ENCODE results near the gene CHST6.
A peak's percentile ranks its signal among the peaks of the same experiment; 100 is the strongest.

The CHST6 gene

DNA sequence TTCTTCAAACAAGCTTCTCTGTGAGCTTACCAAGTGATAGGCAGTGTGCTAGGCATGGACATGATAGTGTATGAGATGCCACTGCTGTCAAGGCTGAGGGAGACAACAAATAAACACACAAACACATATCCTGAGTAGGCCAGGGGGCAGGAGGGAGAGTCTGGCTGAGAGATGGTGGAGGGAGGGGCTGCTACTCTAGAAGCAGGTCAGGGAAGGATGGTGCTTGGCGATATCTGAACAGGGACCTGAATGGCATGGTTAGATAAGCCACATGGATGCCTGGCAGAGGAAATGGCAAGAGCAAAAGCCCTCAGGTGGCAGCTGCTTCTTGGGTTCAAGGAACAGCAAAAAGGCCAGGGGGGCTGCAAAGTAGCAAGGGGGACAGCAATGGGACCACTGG, 8.6 kb upstream of the CHST6 start:
- no peak for DNase-seq

DNA sequence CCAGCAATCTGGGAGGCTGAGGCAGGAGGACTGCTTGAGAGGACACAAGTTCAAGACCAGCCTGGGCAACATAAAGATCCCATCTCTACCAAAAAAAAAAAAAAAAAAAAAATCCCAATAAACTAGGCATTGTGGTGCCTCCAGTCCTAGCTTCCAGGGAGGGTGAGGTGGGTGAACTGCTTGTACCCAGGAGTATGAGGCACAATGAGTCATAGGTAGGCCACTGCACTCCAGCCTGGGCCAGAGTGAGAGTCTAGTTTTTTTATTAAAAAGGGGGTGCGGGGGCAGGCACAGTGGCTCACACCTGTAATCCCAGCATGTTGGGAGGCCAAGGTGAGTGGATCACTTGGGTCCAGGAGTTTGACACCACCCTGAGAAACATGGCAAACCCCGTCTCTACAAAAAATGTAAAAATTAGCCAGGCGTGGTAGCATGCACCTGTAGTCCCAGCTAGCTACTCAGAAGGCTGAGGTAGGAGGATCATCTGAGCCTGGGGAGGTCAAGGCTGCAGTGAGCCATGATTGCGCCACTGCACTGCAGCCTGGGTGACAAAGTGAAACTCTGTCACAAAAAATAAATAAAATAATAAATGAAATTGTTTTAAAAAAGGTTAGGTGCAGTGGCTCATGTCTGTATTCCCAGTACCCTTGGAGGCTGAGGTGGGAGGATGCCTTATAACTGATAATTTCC, 7.8 kb upstream of the CHST6 start:
- no peak for DNase-seq

- DNase-seq = peak in 28 of 58 donors; percentile 2 to 54 (median 18)
Measured at GRCh38 chr16:75501820-75502219, 6.6 kb upstream of the CHST6 start.

DNA sequence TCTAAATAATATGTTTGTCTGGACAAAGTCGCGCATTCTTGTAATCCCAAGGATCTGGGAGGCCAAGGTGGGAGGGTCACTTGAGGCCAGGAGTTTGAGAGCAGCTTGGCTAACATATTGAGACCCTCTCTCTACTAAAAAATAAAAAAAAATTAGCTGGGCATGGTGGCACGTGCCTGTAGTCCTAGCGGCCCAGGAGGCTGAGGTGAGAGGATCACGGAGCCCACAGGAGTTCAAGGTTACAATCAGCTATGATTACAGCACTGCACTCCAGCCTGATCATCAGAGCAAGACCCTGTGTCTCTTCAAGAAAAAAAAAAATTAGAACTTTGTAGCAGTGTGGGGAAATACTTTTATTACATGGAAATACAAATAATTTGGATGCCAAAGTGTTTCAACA, 6.1 kb upstream of the CHST6 start:
- no peak for DNase-seq

GRCh38 chr16:75498605-75499322, 3.5 kb upstream of the CHST6 start:
- DNase-seq = peak in 52 of 58 donors; percentile 6 to 97 (median 57)

DNA sequence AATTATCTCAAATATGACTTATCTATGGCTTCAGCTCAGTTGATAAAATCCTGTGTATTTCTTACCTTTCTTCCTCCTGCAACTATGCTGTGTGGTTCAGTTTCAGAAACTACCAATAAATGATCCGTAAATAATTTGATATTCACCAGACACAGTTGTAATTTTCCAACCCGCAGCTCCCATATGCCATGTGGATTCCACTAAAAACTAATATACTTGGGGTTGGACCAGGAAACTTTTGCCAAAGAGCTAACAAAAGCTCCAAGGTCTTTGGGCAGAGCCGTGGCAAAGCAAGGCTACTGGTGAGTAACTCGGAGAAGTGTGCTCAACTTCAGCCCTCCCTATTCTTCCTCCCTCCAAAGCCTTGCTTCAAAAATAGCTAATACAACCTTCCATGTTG, 2.3 kb upstream of the CHST6 start:
- DNase-seq = peak in 2 of 58 donors; percentile 16 to 19

DNA sequence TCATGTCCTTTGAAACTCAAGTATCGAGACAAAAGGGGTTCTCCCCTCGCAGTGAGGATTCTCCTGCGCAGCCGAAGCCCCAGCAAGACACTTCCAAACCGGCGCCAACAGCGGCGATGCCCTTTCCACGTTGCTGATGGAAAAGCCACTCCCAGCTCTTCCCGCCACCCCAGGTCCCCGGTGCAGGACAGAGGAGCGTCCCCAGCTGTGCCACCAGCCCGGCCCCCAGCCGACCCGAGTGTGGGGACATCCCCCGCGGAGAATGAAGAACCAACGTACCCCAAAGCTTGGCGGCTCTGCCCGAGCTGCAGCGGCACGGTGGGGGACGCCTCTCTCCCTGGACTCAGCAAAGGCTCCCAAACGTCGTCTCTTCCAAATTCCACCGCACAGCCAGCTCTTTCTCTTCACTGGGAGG, 573 bp downstream of the CHST6 start:
- peak in 14 of 58 donors; percentile 17 to 52 (median 39) for DNase-seq

DNA sequence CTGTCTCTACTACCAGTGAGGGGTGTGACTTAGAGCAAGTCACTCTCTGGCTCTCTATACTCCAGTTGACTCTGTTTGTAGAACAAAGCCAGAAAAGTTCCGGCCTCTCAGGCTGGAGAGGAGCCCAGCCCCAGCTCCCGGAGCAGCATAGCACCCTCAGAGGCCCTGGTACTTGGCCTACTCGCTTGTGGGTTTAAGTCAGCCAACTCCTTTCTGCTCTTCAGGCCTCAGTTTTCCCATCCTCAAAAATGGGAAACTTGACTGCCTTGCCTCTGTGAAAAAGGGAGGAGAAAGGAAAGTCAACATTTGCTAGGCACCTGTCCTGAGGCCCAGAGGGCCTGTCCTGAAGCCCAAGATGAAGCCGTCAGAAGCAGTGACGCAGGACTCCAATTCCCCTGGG, 1.1 kb downstream of the CHST6 start:
- DNase-seq = peak in 7 of 58 donors; percentile 6 to 41 (median 31)

DNA sequence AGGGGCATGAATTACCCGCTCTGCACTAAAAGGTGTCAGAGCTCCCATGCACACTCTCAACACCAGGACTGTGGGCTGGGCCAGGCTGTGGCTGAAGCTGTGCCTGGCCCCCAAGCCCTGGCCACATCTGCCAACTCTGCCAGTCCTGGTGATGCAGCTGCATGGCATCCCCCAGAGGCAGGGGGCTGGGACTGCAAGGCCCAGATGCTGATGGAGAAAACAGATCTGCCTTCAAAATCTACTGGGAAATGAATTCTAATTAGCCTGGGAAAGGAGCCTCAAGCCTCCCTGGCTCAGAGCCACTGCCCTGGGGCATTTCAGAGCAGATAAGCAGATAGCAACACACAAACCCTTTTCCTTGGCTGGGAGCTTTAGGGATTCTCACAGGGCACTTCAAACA, 3.4 kb downstream of the CHST6 start:
- peak in 51 of 58 donors; percentile 9 to 83 (median 58) for DNase-seq

- DNase-seq = no peak
Measured at GRCh38 chr16:75488322-75488721, 6.9 kb downstream of the CHST6 start.

DNA sequence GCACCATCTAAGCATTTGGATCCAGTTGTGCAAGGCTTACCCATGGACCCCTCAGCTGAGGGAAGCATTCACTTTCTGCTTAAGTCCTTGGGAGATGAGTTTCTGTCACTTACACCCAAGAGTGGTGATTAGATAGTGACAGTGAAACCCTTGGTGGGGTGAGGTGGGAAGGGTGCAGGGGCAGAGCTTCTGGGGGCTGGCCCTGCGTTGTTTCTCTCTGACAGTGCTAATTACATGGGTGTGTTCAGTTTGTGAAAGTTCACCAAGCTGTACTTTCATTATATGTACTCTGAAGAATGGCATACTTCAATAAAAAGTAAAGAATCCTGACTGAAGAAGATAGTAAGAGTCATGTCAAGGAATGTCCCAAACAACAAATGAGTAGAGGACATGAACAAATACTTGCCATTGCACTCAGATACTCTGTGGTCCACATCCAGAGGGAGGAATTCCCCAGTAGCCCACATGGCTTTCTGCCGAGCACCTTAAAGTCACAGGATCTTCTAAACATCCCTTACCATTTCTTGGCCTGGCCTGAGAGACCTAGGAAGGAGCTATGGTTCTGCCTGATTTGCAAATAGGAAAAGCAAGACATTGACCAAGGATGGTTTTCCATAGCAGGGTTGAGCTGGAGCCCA, 8.4 kb downstream of the CHST6 start:
- DNase-seq = no peak

DNA sequence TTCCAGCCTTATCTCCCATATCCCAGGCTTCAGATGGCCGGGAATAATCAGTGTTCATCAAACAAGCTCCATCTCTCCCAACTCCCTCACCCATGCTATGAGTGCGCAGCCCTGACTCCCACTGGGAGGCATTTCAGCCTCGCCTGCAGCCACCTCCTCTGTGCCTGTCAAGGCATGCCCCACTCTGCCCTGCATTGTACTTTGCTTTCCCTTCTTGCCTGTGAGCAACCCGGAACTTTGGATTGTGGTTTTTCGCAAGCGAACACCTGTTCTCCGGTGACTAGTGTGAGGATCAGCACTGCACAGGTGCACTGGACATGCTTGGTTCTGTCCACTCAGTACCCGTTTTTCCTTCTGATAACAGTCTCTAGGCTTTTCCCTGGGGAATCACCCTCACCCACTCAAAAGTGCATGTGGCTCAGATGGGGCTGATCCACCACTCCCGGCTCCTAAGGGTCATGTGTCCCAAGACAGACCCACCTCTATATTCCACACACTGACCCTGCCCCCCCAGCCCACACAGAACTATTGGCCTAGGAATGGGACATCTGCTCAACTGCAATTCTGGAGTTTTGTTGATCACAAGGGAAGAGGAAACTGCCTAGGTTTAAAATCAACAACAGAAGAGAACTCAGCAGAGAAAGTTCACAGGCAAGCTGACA, 9.1 kb downstream of the CHST6 start:
- DNase-seq = no peak

DNA sequence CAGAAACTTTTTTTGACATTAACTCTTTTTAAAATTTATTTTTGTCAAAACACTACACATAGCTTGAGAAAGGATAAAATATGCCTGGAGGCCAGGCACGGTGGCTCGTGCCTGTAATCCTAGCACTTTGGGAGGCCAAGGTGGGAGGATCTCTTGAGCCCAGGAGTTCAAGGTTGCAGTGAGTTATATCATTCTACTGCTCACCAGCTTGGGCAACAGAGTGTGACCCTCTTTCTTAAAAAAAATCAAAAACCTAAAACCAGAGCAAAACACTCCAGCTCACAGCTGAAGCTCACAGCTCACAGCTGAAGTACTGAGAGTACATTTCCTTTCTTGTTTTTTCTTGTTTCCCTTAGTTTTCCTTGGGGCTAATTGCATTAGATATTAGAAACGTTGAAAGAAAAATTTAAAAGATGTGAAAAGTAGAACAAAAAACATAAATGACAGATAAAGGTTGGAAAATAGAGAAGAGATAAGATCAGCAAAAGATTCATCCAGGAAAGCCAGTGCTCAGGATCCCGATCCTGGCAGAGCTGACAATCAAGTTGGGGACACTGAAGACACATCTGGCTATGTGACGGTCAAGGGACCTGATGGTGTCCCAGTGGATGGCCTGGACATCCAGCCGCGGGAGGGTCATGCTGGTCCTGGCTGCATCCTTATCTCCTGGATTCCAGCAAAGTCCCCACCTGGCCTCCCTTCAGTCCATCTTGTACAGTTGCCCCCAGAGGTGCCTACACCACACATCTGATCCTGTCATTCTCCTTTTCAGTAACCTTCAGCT, 9.8 kb downstream of the CHST6 start:
- no peak for DNase-seq

- no peak for DNase-seq
Measured at GRCh38 chr16:75483222-75483621, 12.0 kb downstream of the CHST6 start.

DNA sequence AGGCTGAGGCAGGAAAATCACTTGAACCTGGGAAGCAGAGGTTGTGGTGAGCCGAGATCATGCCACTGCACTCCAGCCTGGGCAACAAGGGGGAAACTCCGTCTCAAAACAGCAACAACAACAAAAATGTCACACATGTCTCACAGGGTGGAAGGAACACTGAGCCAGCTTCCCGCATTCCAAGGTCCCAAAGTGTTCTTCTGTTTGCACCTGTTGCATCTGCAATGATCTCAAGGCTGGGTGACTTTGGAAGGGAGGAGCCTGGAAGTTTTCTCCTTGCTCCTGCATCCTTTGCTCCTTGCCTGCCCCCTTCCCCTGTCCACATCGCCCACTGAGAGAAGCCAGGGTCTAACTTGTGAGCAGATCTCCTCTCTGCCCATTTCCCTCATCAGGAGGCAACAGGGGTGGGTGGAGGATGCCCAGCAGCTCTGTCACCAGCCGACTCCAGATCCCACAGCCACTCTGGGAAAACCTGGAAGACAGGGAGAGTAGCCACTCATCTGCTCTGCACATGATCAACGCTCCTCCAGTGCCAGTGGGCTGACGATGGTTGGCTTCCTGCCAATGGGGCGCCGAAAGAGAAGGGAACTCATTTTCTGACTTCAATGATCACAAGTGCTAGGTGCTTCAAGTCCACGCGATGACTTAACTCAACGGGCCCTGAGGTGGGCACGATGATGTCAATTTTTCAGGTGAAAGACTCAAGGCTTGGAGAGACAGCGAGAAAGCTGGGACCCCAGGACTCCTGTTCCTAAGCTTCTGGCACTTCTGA, 12.6 kb downstream of the CHST6 start:
- DNase-seq = peak in 2 of 58 donors; percentile 12 to 46

GRCh38 chr16:75481475-75481874, 13.8 kb downstream of the CHST6 start:
- DNase-seq = no peak

- DNase-seq = no peak
Measured at GRCh38 chr16:75479421-75479990, 15.7 kb downstream of the CHST6 start.

- DNase-seq = no peak
Measured at GRCh38 chr16:75478480-75479345, 16.5 kb downstream of the CHST6 start.

Measured in anterior cingulate cortex (tissue), 58 donors.